Measurements from ENCODE around the gene BRPF1.

Gene BRPF1

DNA sequence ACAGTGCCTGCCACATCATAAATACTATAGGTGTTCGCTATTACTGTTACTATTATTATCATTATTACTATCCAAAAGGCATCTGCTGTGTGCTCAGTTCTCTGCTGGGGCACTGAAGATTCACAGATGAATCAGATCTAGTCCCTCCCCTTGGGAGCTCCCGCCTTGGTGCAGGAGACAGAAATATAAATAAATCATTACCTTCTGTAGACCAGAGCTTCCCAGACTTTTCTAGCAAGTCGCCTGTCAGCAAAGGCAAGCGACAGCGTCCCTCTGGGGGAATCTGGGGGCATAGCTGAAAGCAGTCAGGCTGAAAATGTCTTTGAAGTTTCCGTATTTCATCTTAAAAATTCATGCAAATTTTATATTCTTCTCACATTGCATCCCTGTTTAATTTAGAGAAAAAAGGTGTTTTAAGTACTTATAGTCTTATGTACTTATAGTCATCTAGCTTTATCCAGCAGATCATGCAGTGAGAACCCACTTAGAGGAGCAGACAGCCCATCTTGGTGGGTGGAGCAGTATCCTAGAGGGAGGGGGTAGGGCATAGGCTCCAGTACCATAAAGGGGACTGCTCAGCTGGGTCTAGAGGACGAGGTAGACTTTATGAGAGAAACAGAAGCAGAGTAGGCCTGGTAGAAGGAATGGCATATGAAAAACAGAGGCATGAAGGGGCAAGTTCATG, 10.4 kb upstream of the BRPF1 start:
- TF ChIP-seq SIN3A (IDR thresholded peaks at IDR 0.05; ENCODE audit: borderline replicate concordance, insufficient read depth, low read length) (no peak), TAF1 (IDR thresholded peaks at IDR 0.05; ENCODE audit: borderline replicate concordance, insufficient read depth, low read length) (no peak)
- TF ChIP-seq, protein P1, sequence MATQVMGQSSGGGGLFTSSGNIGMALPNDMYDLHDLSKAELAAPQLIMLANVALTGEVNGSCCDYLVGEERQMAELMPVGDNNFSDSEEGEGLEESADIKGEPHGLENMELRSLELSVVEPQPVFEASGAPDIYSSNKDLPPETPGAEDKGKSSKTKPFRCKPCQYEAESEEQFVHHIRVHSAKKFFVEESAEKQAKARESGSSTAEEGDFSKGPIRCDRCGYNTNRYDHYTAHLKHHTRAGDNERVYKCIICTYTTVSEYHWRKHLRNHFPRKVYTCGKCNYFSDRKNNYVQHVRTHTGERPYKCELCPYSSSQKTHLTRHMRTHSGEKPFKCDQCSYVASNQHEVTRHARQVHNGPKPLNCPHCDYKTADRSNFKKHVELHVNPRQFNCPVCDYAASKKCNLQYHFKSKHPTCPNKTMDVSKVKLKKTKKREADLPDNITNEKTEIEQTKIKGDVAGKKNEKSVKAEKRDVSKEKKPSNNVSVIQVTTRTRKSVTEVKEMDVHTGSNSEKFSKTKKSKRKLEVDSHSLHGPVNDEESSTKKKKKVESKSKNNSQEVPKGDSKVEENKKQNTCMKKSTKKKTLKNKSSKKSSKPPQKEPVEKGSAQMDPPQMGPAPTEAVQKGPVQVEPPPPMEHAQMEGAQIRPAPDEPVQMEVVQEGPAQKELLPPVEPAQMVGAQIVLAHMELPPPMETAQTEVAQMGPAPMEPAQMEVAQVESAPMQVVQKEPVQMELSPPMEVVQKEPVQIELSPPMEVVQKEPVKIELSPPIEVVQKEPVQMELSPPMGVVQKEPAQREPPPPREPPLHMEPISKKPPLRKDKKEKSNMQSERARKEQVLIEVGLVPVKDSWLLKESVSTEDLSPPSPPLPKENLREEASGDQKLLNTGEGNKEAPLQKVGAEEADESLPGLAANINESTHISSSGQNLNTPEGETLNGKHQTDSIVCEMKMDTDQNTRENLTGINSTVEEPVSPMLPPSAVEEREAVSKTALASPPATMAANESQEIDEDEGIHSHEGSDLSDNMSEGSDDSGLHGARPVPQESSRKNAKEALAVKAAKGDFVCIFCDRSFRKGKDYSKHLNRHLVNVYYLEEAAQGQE (IDR thresholded peaks at IDR 0.05; ENCODE audit: insufficient read depth in 1 of 2, low read depth in 2 of 2, low read length in 2 of 2) = no peak

DNA sequence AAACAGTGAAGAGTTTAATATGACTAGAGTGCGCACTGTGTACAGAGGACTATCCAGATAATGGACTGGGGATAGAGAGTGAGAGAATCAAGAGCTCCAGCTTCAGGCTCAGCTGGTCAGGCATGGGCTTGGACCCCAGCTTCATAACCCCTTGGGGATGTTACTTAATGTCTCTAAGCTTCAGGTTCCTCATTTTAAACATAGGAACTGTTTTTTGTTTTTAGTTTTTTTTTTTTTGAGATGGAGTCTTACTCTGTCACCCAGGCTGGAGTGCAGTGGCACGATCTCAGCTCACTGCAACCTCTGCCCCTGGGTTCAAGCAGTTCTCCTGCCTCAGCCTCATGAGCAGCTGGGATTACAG, 9.9 kb upstream of the BRPF1 start:
- TF ChIP-seq, protein P1 (IDR thresholded peaks at IDR 0.05; ENCODE audit: insufficient read depth in 1 of 2, low read depth in 2 of 2, low read length in 2 of 2) = no peak
- TF ChIP-seq FOXP2 (optimal IDR thresholded peaks at IDR 0.05; ENCODE audit: borderline replicate concordance, extremely low read depth, extremely low read length, insufficient read depth) = no peak
- no peak for TF ChIP-seq SIN3A (IDR thresholded peaks at IDR 0.05; ENCODE audit: borderline replicate concordance, insufficient read depth, low read length)
- no peak for TF ChIP-seq TAF1 (IDR thresholded peaks at IDR 0.05; ENCODE audit: borderline replicate concordance, insufficient read depth, low read length)
- no peak for TF ChIP-seq POLR2AphosphoS5 (IDR thresholded peaks at IDR 0.05; ENCODE audit: low read depth, low read length)

DNA sequence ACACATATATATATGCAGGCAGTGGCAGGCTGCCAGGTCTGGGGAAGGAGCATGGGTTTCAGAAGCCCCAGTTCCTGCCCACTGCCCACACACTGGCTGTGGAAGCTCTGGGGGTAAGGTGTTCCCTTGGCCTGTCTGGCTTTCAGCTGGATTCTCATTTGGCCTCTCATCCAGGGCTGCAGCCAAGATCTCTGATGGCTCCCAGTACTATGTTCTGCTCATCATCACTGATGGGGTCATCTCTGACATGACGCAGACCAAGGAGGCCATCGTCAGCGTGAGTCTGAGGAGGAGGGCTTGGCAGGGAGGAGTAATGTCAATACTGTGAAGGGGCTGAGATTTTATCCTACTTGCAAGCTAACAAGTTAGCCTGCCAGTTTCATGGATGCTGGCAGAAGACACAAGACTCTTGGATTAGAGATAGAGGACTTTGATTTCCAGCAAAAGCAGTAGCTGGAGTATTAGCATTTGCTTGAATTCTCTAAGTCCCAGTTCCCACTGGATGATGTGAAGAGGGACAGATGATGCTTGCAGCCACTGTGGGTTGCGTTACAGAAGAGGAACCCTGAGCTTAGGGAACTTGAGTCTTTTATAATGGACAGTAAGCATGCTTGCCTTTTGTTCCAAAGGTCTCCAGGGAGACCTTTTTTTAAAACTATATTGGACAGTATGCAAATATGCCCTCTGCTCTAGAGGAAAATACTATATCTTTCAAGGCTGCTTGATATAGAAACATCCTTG, 5.6 kb upstream of the BRPF1 start:
- TF ChIP-seq FOXP2 (optimal IDR thresholded peaks at IDR 0.05; ENCODE audit: borderline replicate concordance, extremely low read depth, extremely low read length, insufficient read depth) (no peak), TAF1 (IDR thresholded peaks at IDR 0.05; ENCODE audit: borderline replicate concordance, insufficient read depth, low read length) (no peak), SIN3A (IDR thresholded peaks at IDR 0.05; ENCODE audit: borderline replicate concordance, insufficient read depth, low read length) (no peak), POLR2AphosphoS5 (IDR thresholded peaks at IDR 0.05; ENCODE audit: low read depth, low read length) (no peak)
- TF ChIP-seq, protein P1 (IDR thresholded peaks at IDR 0.05; ENCODE audit: insufficient read depth in 1 of 2, low read depth in 2 of 2, low read length in 2 of 2) = no peak

DNA sequence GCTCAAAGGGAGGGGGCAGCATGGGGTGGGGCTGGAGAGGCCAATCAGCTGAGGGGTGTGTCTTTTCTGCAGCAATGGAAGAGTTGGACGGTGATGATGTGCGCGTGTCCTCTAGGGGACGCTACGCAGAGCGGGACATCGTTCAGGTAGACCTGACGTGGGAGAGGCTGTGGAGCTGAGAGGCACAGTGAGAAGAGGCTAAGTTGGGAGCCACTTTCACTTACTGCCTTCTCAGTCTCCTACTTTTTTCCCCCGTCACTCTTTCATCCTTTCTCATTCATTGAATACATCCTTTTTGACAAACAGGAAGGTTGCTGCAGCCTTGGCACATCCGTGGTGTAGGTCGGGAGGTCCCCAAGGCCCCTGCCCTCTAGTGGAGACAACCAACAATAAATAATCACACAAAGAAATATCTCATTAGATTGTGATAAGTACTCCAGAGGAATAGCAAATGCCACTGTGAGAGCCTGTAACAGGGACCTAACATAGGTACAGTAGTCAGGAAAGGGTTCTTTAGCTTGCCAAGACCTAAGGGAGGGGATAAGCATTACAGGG, 4.4 kb upstream of the BRPF1 start:
- TF ChIP-seq POLR2AphosphoS5 (IDR thresholded peaks at IDR 0.05; ENCODE audit: low read depth, low read length) (no peak), TAF1 (IDR thresholded peaks at IDR 0.05; ENCODE audit: borderline replicate concordance, insufficient read depth, low read length) (no peak), SIN3A (IDR thresholded peaks at IDR 0.05; ENCODE audit: borderline replicate concordance, insufficient read depth, low read length) (no peak), FOXP2 (optimal IDR thresholded peaks at IDR 0.05; ENCODE audit: borderline replicate concordance, extremely low read depth, extremely low read length, insufficient read depth) (no peak)
- TF ChIP-seq, protein P1 (IDR thresholded peaks at IDR 0.05; ENCODE audit: insufficient read depth in 1 of 2, low read depth in 2 of 2, low read length in 2 of 2) = no peak

Measured in PFSK-1 (cell line).